Peyer's patch (tissue), 4 donors: ENCODE measurements around the gene GPC6. TPM values are rescaled to one million over a fixed set of nuclear protein-coding genes. Genes with fewer than 3 reads are reported as not detected.
A peak's percentile ranks its signal among the peaks of the same experiment; 100 is the strongest.

Source experiments
- DNase-seq, 3 donors: peaks; one replicate each; pipeline ENCODE4 v3.0.0-alpha.2; 2017 to 2019
- H3K27ac ChIP-seq, 4 donors: fragments of 200-600 bp; sonication (generic); one replicate each; pipeline ENCODE4 v1.5.1; 2016 to 2019
- H3K27me3 ChIP-seq, 2 donors: fragments of 200-600 bp; sonication (generic); one replicate each; pipeline ENCODE4 v1.5.1; 2019
- H3K36me3 ChIP-seq, 3 donors: fragments of 200-600 bp; sonication (generic); one replicate each; pipeline ENCODE4 v1.5.1; 2016 to 2019
- H3K4me1 ChIP-seq, 4 donors: fragments of 200-600 bp; sonication (generic); one replicate each; pipeline ENCODE4 v1.5.1; 2016 to 2019
- H3K4me3 ChIP-seq, 4 donors: fragments of 200-600 bp; sonication (generic); 1 replicate in 3 of 4; 2 replicates in 1 of 4; pipeline ENCODE4 v1.5.1; 2016 to 2019; ENCODE audit warnings: mild to moderate bottlenecking in 1 of 4
- H3K9me3 ChIP-seq, 4 donors: fragments of 200-600 bp; sonication (generic); one replicate each; pipeline ENCODE4 v1.5.1; 2016 to 2019; ENCODE audit warnings: mild to moderate bottlenecking in 1 of 4
- CTCF ChIP-seq, 6 experiments: fragments of 450-650 bp in 4 of 6; fragments of 200-600 bp in 2 of 6; sonication (generic) in 1 of 6; IDR thresholded peaks; one replicate each; pipeline ENCODE4 v1.5.1; 2017 to 2019; ENCODE audit warnings: antibody characterized with exemption in 6 of 6, mild to moderate bottlenecking in 3 of 6, moderate library complexity in 1 of 6
- POLR2A ChIP-seq, 2 donors: fragments of 450-650 bp; IDR thresholded peaks; one replicate each; pipeline ENCODE4 v1.5.1; 2017; ENCODE audit warnings: antibody characterized with exemption in 2 of 2, mild to moderate bottlenecking in 2 of 2, moderate library complexity in 2 of 2
- total RNA-seq, 4 donors: library from RNA; depleted of rRNA; stranded (reverse); fragments of >200 nt; gene quantifications; one replicate each; pipeline ENCODE4 v1.1.0, GENCODE V29; 2016

Gene GPC6
- total RNA-seq, 4 donors from 2014 or later, result 1.6 to 13.2 (median 2.6) TPM

DNA sequence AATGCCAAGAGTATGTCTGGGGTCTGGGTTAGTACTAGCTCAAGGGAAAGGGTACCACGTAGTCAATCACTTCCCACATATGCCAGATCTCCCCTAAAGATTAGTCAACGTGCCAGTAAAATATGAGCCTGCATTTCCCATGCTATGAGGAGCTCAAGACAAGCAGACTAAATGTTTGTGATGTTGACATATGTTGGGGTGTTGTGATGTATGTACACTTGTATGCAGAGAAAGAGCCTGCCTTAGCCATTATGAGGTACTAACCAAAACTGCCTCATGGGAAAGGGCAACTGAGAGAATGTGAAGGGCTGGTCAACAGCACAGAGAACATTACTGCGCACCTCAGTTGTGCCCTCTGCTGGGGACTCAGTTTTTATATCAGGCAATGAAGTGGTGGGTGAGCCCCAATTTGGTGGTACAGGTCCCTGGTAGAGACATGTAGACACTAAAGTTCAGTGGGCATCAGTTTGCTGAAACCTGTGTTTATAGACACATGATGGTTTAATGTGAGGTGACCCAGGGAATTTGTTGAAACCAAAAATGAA lies 965.9 kb downstream of the GPC6 start:
- DNase-seq, result peak in 1 of 3 donors; percentile 58
- Histone ChIP-seq H3K4me3 (no peak overlapping the region), H3K4me1 (no peaks in the 10 kb centered on the region), H3K27me3 (no peaks in the 10 kb centered on the region), H3K27ac (no peak overlapping the region), H3K36me3 (no peaks in the 10 kb centered on the region), H3K9me3 (no peaks in the 10 kb centered on the region)
- TF ChIP-seq CTCF (IDR thresholded peaks at IDR 0.05) (peak in 4 of 6 experiments; percentile 26 to 63 (median 58)), POLR2A (IDR thresholded peaks at IDR 0.05) (no peak)

DNA sequence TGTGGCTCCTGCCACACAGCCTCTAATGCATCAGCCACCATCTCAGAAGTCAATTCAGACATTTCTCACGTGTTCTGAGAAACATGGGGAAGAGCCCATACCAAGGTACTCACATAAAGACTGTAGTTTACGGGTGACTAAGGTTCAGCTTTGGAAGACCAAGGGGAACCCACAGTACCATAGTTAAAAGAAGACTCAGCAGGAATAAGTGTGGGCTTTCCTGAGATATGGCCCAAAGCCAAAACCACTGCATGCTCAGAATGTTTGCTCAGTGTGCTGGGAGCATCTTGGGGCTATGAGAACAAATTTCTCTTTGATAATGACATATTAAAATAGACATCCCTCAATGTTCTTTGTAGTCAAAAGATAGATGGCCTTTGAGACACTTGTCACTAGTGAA lies 969.1 kb downstream of the GPC6 start:
- TF ChIP-seq POLR2A (IDR thresholded peaks at IDR 0.05), result no peak
- TF ChIP-seq CTCF (IDR thresholded peaks at IDR 0.05), result no peak
- no peaks in the 10 kb centered on the region for H3K27me3 ChIP-seq
- H3K9me3 ChIP-seq, result no peaks in the 10 kb centered on the region
- H3K36me3 ChIP-seq, result no peaks in the 10 kb centered on the region
- H3K27ac ChIP-seq, result no peak overlapping the region
- H3K4me1 ChIP-seq, result no peaks in the 10 kb centered on the region
- no peak for DNase-seq
- no peak overlapping the region for H3K4me3 ChIP-seq

DNA sequence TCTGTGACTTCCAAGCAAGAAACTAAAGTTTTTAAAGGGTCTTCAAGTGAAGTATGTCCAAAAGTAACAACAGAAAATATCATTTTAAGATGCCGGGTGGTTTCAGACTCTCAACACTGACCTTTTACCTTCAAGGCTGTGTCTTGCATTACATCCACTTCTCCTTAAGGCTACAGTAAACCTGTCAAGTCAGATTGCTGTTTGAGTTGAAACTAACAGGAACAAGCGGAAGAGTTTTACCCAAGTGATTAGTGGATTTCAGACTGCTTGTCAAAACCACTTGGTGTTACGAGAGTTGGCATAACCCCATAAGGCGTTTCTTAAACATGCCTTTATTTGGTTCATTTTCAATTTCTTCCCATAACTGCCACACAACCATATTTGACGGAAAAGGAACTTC lies 969.8 kb downstream of the GPC6 start:
- no peak overlapping the region for H3K27ac ChIP-seq
- no peaks in the 10 kb centered on the region for H3K36me3 ChIP-seq
- no peaks in the 10 kb centered on the region for H3K9me3 ChIP-seq
- no peak for TF ChIP-seq CTCF (IDR thresholded peaks at IDR 0.05)
- no peak for TF ChIP-seq POLR2A (IDR thresholded peaks at IDR 0.05)
- no peak for DNase-seq
- H3K27me3 ChIP-seq, result no peaks in the 10 kb centered on the region
- H3K4me3 ChIP-seq, result no peak overlapping the region
- H3K4me1 ChIP-seq, result no peaks in the 10 kb centered on the region

GRCh38 chr13:94198681-94199080 lies 972.1 kb downstream of the GPC6 start:
- Histone ChIP-seq H3K9me3 (no peaks in the 10 kb centered on the region), H3K27me3 (no peaks in the 10 kb centered on the region), H3K4me3 (no peak overlapping the region), H3K27ac (no peak overlapping the region), H3K4me1 (no peaks in the 10 kb centered on the region), H3K36me3 (no peaks in the 10 kb centered on the region)
- no peak for TF ChIP-seq CTCF (IDR thresholded peaks at IDR 0.05)
- no peak for TF ChIP-seq POLR2A (IDR thresholded peaks at IDR 0.05)
- DNase-seq, result no peak

DNA sequence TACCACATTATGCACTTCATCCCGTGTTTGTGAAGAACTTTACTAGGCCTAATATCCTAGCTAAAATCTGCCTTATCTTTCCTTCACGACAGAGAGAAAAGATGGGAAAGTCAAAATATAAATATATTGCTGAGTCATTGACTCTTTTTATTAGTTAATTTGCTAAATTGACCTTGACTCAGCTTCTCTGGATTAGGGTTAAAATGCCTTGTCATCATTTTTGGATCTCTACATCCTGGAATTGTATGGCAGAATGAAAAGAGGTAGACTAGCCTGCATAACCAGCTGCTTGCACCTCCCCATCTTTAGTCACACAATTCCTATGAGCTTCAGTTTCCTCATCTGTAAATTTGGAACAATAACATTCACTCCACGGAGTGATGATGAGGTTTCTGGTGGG lies 972.5 kb downstream of the GPC6 start:
- Histone ChIP-seq H3K27me3 (no peaks in the 10 kb centered on the region), H3K4me1 (no peaks in the 10 kb centered on the region), H3K27ac (no peak overlapping the region), H3K36me3 (no peaks in the 10 kb centered on the region), H3K4me3 (no peak overlapping the region), H3K9me3 (no peaks in the 10 kb centered on the region)
- DNase-seq, result no peak
- TF ChIP-seq CTCF (IDR thresholded peaks at IDR 0.05) (no peak), POLR2A (IDR thresholded peaks at IDR 0.05) (no peak)

- H3K9me3 ChIP-seq, result no peaks in the 10 kb centered on the region
- DNase-seq, result no peak
- no peaks in the 10 kb centered on the region for H3K36me3 ChIP-seq
- TF ChIP-seq POLR2A (IDR thresholded peaks at IDR 0.05) (no peak), CTCF (IDR thresholded peaks at IDR 0.05) (no peak)
- no peak overlapping the region for H3K4me3 ChIP-seq
- H3K4me1 ChIP-seq, result no peaks in the 10 kb centered on the region
- no peaks in the 10 kb centered on the region for H3K27me3 ChIP-seq
- H3K27ac ChIP-seq, result no peak overlapping the region
Measured at GRCh38 chr13:94201022-94201421, 974.4 kb downstream of the GPC6 start.
